IMR-90 (cell line): Measurements from ENCODE around the gene IGF1R. TPM values are rescaled to one million over a fixed set of nuclear protein-coding genes. Genes with fewer than 3 reads are reported as not detected.

Experiments
- ATAC-seq: fragments of 200-7000 bp; cut with Tn5 transposase; 2 replicates; pipeline ENCODE4 v1.9.1; 2020; ENCODE audit warnings: low read depth, mild to moderate bottlenecking, moderate library complexity
- BruUV-seq: library from RNA; stranded (reverse); fragments of 400-500 nt; replicated peaks from 2 replicates; lab custom pipeline; 2021; lab: Mats Ljungman, UMichigan
- CTCF ChIA-PET: fragments of 300-600 bp; formaldehyde crosslinking; extraction: SDS; loops from one replicate; lab custom pipeline; 2021; ENCODE audit warnings: antibody characterized with exemption; lab: Yijun Ruan, JAX
- POLR2A ChIA-PET: fragments of 300-600 bp; sonication (Branson Sonifier 250); formaldehyde crosslinking; loops from one replicate; lab custom pipeline; 2022; ENCODE audit warnings: antibody characterized with exemption; ENCODE audit not compliant: unreplicated experiment; lab: Charles Lee
- DNase-seq: peaks from one replicate; pipeline ENCODE4 v3.0.0; 2013
- H2AFZ ChIP-seq: replicated peaks from 2 replicates; pipeline ENCODE3; 2013; ENCODE audit warnings: low read length, mild to moderate bottlenecking; ENCODE audit not compliant: poor library complexity
- H2AK5ac ChIP-seq: 2 replicates; pipeline ENCODE4 v1.6.1; 2013; ENCODE audit warnings: low read depth, low read length, inconsistent platforms
- H2AK9ac ChIP-seq: replicated peaks from 2 replicates; pipeline ENCODE3; 2013; ENCODE audit warnings: mild to moderate bottlenecking, low read depth, low read length, moderate library complexity; ENCODE audit not compliant: poor library complexity
- H2BK120ac ChIP-seq: 2 replicates; pipeline ENCODE4 v1.6.1; 2013; ENCODE audit warnings: low read depth, low read length, inconsistent platforms
- H2BK15ac ChIP-seq: 3 replicates; pipeline ENCODE4 v1.6.1; 2013; ENCODE audit warnings: low read depth, low read length, inconsistent platforms
- H2BK20ac ChIP-seq: 2 replicates; pipeline ENCODE4 v1.6.1; 2013; ENCODE audit warnings: low read depth, mild to moderate bottlenecking, inconsistent platforms, low read length, moderate library complexity
- H2BK5ac ChIP-seq: 2 replicates; pipeline ENCODE4 v1.6.1; 2013; ENCODE audit warnings: mild to moderate bottlenecking, low read depth, low read length, inconsistent platforms; ENCODE audit not compliant: poor library complexity, severe bottlenecking
- H3K14ac ChIP-seq: replicated peaks from 2 replicates; pipeline ENCODE4 v1.6.1; 2013; ENCODE audit warnings: low read depth, low read length, inconsistent platforms
- H3K18ac ChIP-seq: 2 replicates; pipeline ENCODE4 v1.6.1; 2013; ENCODE audit warnings: low read depth, low read length, control low read depth
- H3K23ac ChIP-seq: 2 replicates; pipeline ENCODE4 v1.6.1; 2013; ENCODE audit warnings: low read depth, low read length, inconsistent platforms
- H3K27ac ChIP-seq: 2 replicates; pipeline ENCODE4 v1.5.1; 2013; ENCODE audit warnings: mild to moderate bottlenecking, control low read depth, low read length; ENCODE audit not compliant: insufficient read depth
- H3K27me3 ChIP-seq: 2 replicates; pipeline ENCODE4 v1.6.1; 2013; ENCODE audit warnings: low read length; ENCODE audit not compliant: control insufficient read depth, insufficient read depth
- H3K36me3 ChIP-seq: 2 replicates; pipeline ENCODE4 v1.6.1; 2013; ENCODE audit warnings: low read length, mixed read lengths; ENCODE audit not compliant: control insufficient read depth, insufficient read depth
- H3K4ac ChIP-seq: 2 replicates; pipeline ENCODE4 v1.6.1; 2013; ENCODE audit warnings: low read depth, low read length, inconsistent platforms
- H3K4me1 ChIP-seq: 2 replicates; pipeline ENCODE4 v1.6.1; 2013; ENCODE audit warnings: low read length, mixed read lengths; ENCODE audit not compliant: control insufficient read depth, insufficient read depth
- H3K4me2 ChIP-seq: 2 replicates; pipeline ENCODE4 v1.6.1; 2013; ENCODE audit warnings: low read depth, mild to moderate bottlenecking, control low read depth, low read length, moderate library complexity
- H3K4me3 ChIP-seq: 2 replicates; pipeline ENCODE4 v1.5.1; 2013; ENCODE audit warnings: low read depth, mild to moderate bottlenecking, control low read depth, low read length, moderate library complexity; ENCODE audit not compliant: insufficient read depth
- H3K56ac ChIP-seq: 2 replicates; pipeline ENCODE4 v1.6.1; 2013; ENCODE audit warnings: low read length, inconsistent platforms; ENCODE audit not compliant: insufficient read depth; ENCODE audit errors: extremely low read depth
- H3K79me1 ChIP-seq, 2 experiments: 2 replicates each; pipeline ENCODE4 v1.6.1; 2013; ENCODE audit warnings: low read length in 2 of 2, inconsistent platforms in 1 of 2, low read depth in 1 of 2
- H3K9ac ChIP-seq: 2 replicates; pipeline ENCODE4 v1.6.1; 2013; ENCODE audit warnings: low read depth, low read length, control low read depth
- H3K9me1 ChIP-seq: 2 replicates; pipeline ENCODE4 v1.6.1; 2013; ENCODE audit warnings: low read length, inconsistent platforms; ENCODE audit not compliant: insufficient read depth
- H3K9me3 ChIP-seq: 2 replicates; pipeline ENCODE4 v1.6.1; 2013; ENCODE audit warnings: low read length; ENCODE audit not compliant: control insufficient read depth, insufficient read depth
- H4K20me1 ChIP-seq: 2 replicates; pipeline ENCODE4 v1.6.1; 2013; ENCODE audit warnings: low read length, inconsistent platforms; ENCODE audit not compliant: insufficient read depth
- H4K5ac ChIP-seq: 2 replicates; pipeline ENCODE4 v1.6.1; 2013; ENCODE audit warnings: mild to moderate bottlenecking, low read depth, low read length, control low read depth
- H4K8ac ChIP-seq, 2 experiments: 2 replicates each; pipeline ENCODE4 v1.6.1; 2013; ENCODE audit warnings: low read depth in 2 of 2, low read length in 2 of 2, control low read depth in 1 of 2, inconsistent platforms in 1 of 2
- H4K91ac ChIP-seq: 2 replicates; pipeline ENCODE4 v1.6.1; 2013; ENCODE audit warnings: low read depth, low read length, inconsistent platforms; ENCODE audit not compliant: insufficient read depth
- BHLHE40 ChIP-seq: fragments of 150-350 bp; IDR thresholded peaks from 2 replicates; pipeline ENCODE4 v1.6.1; 2016; ENCODE audit warnings: mild to moderate bottlenecking, low read depth, low read length
- CEBPB ChIP-seq: IDR thresholded peaks from 2 replicates; pipeline ENCODE4 v1.6.1; 2012; ENCODE audit warnings: low read depth, low read length, improper control_type of control experiment
- CHD1 ChIP-seq: IDR thresholded peaks from 2 replicates; pipeline ENCODE4 v1.6.1; 2012; ENCODE audit warnings: low read depth, low read length, improper control_type of control experiment
- CTCF ChIP-seq: conservative IDR thresholded peaks from 2 replicates; pipeline ENCODE4 v1.5.1; 2012; ENCODE audit warnings: mild to moderate bottlenecking, low read depth, low read length, improper control_type of control experiment
- ELK1 ChIP-seq: fragments of 150-350 bp; IDR thresholded peaks from 2 replicates; pipeline ENCODE4 v1.6.1; 2016; ENCODE audit warnings: low read depth, mild to moderate bottlenecking, low read length, moderate library complexity, borderline replicate concordance
- FOS ChIP-seq: fragments of 150-350 bp; IDR thresholded peaks from 2 replicates; pipeline ENCODE4 v1.6.1; 2016; ENCODE audit warnings: low read depth, low read length
- MAFK ChIP-seq: IDR thresholded peaks from 2 replicates; pipeline ENCODE4 v1.6.1; 2012; ENCODE audit warnings: low read depth, low read length, improper control_type of control experiment
- MXI1 ChIP-seq: IDR thresholded peaks from 2 replicates; pipeline ENCODE4 v1.6.1; 2012; ENCODE audit warnings: low read depth, mild to moderate bottlenecking, low read length, moderate library complexity, borderline replicate concordance
- NFE2L2 ChIP-seq: fragments of 150-350 bp; IDR thresholded peaks from 2 replicates; pipeline ENCODE4 v1.6.1; 2016; ENCODE audit warnings: low read depth, mild to moderate bottlenecking, low read length
- POLR2A ChIP-seq: IDR thresholded peaks from 2 replicates; pipeline ENCODE4 v1.6.1; 2012; ENCODE audit warnings: mild to moderate bottlenecking, low read depth, low read length
- RAD21 ChIP-seq: IDR thresholded peaks from 2 replicates; pipeline ENCODE4 v1.6.1; 2012; ENCODE audit warnings: low read length, improper control_type of control experiment
- RCOR1 ChIP-seq: IDR thresholded peaks from 2 replicates; pipeline ENCODE4 v1.6.1; 2012; ENCODE audit warnings: mild to moderate bottlenecking, low read length, improper control_type of control experiment; ENCODE audit not compliant: insufficient replicate concordance
- RFX5 ChIP-seq: IDR thresholded peaks from 2 replicates; pipeline ENCODE4 v1.8.0; 2012; ENCODE audit warnings: low read depth, mild to moderate bottlenecking, low read length, moderate library complexity
- SMC3 ChIP-seq: fragments of 150-350 bp; IDR thresholded peaks from 2 replicates; pipeline ENCODE4 v1.6.1; 2016; ENCODE audit warnings: low read depth, mild to moderate bottlenecking, antibody characterized with exemption, low read length, moderate library complexity
- WGBS, 2 experiments: methylation state at CpG; one replicate each; pipeline versions ENCODE4 v1.1.5 to v1.1.7; 2013; ENCODE audit warnings: missing lambda C conversion rate in 2 of 2; ENCODE audit not compliant: insufficient read length in 1 of 2; ENCODE audit errors: extremely low coverage in 2 of 2; 5-methylcytosine and 5-hydroxymethylcytosine counted together
- dilution Hi-C: fragments of 300-500 bp; cut with HindIII; formaldehyde crosslinking; loops from one replicate; pipeline ENCODE4 v1.14.3; 2018; ENCODE audit warnings: low sequenced_read_pairs; ENCODE audit not compliant: unreplicated experiment
- in situ Hi-C: fragments of 300-500 bp; cut with MboI; formaldehyde crosslinking; loops from 3 replicates; pipeline ENCODE4 v1.14.3; 2019; ENCODE audit warnings: low sequenced_read_pairs, inconsistent platforms, mixed read lengths
- intact Hi-C: fragments of 100-400 bp; cut with micrococcal nuclease; formaldehyde crosslinking; loops from 2 replicates; pipeline ENCODE4 v1.10.0; 2022
- polyA plus RNA-seq, 3 experiments: library from polyadenylated mRNA; depleted of rRNA; stranded (reverse); fragments of >200 nt; gene quantifications; 2 replicates each; pipeline ENCODE4 v1.2.3, GENCODE V29; 2012; ENCODE audit warnings: low replicate concordance in 1 of 3
- total RNA-seq: library from RNA; depleted of rRNA; stranded (reverse); fragments of >200 nt; gene quantifications from 2 replicates; pipeline ENCODE4 v1.2.3, GENCODE V29; 2012
- TF ChIP-seq, protein P1 (sequence below): fragments of 150-350 bp; IDR thresholded peaks from 2 replicates; pipeline ENCODE4 v1.6.1; 2017; ENCODE audit warnings: mild to moderate bottlenecking, antibody characterized with exemption, low read length, low read depth

IGF1R gene
- total and polyA plus RNA-seq, 2 of the 4 experiments (the other 2 are of a cell fraction) = 24.0 to 24.9 TPM

GRCh38 chr15:98958918-98959639 lies 310.7 kb downstream of the IGF1R start:
- no peak overlapping the region for H2BK20ac ChIP-seq
- WGBS, 2 experiments = 89% methylated on average over 8 of the region's 22 CpGs; no CpG with 5 or more reads in 1 of the 2 experiments
- no peak overlapping the region for H4K8ac ChIP-seq
- no peak for DNase-seq
- no peak overlapping the region for H4K5ac ChIP-seq
- dilution Hi-C loops (no loop called here), in situ Hi-C loops (no loop called here), intact Hi-C loops (no loop called here)
- no peaks in the 10 kb centered on the region for H4K20me1 ChIP-seq
- no peak overlapping the region for H3K27ac ChIP-seq
- no peak overlapping the region for H3K56ac ChIP-seq
- H3K23ac ChIP-seq = no peak overlapping the region
- H2AFZ ChIP-seq = no peak overlapping the region
- no peak overlapping the region for H2BK5ac ChIP-seq
- H3K9me1 ChIP-seq = peaks cover 9% of the 10 kb centered on the region; the same call in 1 of the 2 replicates
- H3K4me1 ChIP-seq = peaks cover 6% of the 10 kb centered on the region
- no peak overlapping the region for H2BK120ac ChIP-seq
- no peak overlapping the region; the same call in 1 of the 2 replicates for H2AK5ac ChIP-seq
- H3K4ac ChIP-seq = no peak overlapping the region
- no peaks in the 10 kb centered on the region for H3K27me3 ChIP-seq
- no peak overlapping the region for H3K18ac ChIP-seq
- no peak overlapping the region for H3K9ac ChIP-seq
- BruUV-seq = no TSS peak
- POLR2A ChIA-PET = no interaction called here
- no peak overlapping the region for H3K4me3 ChIP-seq
- H3K4me2 ChIP-seq = no peak overlapping the region
- CTCF ChIA-PET = interaction anchor here (0.7 kb wide), 1 partner anchor 9 kb away, joined by 3 read pairs; no protein-coding TSS in a partner anchor
- H3K36me3 ChIP-seq = peaks cover 65% of the 10 kb centered on the region
- H3K79me1 ChIP-seq = peaks cover 15 to 33% of the 10 kb centered on the region in 2 experiments
- no peak for ATAC-seq
- no peak overlapping the region for H2AK9ac ChIP-seq
- no peak overlapping the region for H4K91ac ChIP-seq
- H3K9me3 ChIP-seq = peaks cover 18% of the 10 kb centered on the region
- no peak overlapping the region for H2BK15ac ChIP-seq
- H3K14ac ChIP-seq = no peak overlapping the region
- no peak for TF ChIP-seq BHLHE40
- TF ChIP-seq CTCF = no peak
- no peak for TF ChIP-seq CHD1
- TF ChIP-seq RFX5 = no peak
- no peak for TF ChIP-seq RCOR1
- TF ChIP-seq POLR2A = no peak
- no peak for TF ChIP-seq CEBPB
- TF ChIP-seq, protein P1, sequence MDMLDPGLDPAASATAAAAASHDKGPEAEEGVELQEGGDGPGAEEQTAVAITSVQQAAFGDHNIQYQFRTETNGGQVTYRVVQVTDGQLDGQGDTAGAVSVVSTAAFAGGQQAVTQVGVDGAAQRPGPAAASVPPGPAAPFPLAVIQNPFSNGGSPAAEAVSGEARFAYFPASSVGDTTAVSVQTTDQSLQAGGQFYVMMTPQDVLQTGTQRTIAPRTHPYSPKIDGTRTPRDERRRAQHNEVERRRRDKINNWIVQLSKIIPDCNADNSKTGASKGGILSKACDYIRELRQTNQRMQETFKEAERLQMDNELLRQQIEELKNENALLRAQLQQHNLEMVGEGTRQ = no peak
- TF ChIP-seq FOS = no peak
- TF ChIP-seq SMC3 = no peak
- TF ChIP-seq RAD21 = no peak
- no peak for TF ChIP-seq MAFK
- TF ChIP-seq MXI1 = no peak
- no peak for TF ChIP-seq NFE2L2
- no peak for TF ChIP-seq ELK1
